NCI-H1105 treated with DMSO at 0.1 percent for 48 hours (cell line): ENCODE data around the gene PRKRA.
"Not testable (repeated sequence)": the region's sequence is repeated elsewhere in the genome, so short reads cannot be mapped to it uniquely, and the experiment has no call there.

Source experiments
- DNase-seq: peaks from one replicate; lab custom pipeline; 2025; lab: John Stamatoyannopoulos, UW

PRKRA gene

GRCh38 chr2:178413472-178414265 is 37.3 kb downstream of the PRKRA start:
- DNase-seq, result peak; percentile 82

- not testable (repeated sequence) for DNase-seq
Observed at GRCh38 chr2:178412453-178412852, 38.5 kb downstream of the PRKRA start.

DNA sequence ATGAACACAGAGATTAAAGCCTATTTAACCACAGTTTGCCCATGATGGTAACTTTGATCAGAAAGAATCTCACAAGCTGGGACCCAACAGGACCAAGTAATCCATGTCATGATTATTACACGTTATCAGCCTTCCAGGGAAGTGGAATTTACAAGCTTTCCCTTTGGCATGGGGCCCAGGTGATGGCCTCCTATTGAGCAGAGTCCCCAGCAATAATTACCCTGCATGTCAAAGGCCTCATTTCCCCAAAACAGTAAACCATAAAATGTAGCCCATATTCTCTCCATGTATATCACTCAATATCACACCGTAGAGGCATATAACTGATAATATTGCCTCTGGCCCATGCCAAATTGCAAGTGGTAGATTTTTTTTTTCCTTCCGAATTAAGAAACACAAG is 38.9 kb downstream of the PRKRA start:
- peak; percentile 42 for DNase-seq

GRCh38 chr2:178409261-178409660 is 41.7 kb downstream of the PRKRA start:
- DNase-seq, result no peak

- DNase-seq, result peak; percentile 15
Observed at GRCh38 chr2:178404368-178404767, 46.6 kb downstream of the PRKRA start.

DNA sequence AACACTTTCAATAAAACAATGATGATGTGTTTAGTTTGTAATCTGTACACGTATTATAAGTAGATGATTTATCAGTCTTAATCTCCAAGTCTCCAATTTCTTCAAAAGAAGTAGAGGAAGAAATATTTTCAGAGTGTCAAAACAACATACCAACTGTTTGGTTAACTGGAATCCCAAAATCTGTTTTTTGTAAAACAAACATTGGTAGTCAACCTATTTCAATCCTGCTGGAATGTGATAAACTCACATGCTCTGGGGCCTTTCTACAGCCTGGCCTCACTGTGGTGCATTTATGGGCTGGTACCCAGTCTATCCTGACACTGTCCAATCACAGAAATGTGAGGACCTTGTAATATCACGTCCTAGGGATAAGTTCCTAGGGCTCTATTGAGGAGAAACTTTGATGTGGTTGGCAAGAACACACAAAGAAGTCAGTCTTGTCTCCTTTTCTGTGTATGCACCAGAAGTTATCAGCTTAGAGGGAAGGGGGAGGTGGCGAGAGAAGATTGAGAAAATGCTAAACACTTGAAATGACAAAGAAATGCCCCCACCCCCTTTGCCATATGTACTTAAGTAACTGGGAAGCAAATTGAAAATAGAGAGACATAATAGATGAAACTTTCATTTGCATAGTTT is 47.2 kb downstream of the PRKRA start:
- no peak for DNase-seq

DNA sequence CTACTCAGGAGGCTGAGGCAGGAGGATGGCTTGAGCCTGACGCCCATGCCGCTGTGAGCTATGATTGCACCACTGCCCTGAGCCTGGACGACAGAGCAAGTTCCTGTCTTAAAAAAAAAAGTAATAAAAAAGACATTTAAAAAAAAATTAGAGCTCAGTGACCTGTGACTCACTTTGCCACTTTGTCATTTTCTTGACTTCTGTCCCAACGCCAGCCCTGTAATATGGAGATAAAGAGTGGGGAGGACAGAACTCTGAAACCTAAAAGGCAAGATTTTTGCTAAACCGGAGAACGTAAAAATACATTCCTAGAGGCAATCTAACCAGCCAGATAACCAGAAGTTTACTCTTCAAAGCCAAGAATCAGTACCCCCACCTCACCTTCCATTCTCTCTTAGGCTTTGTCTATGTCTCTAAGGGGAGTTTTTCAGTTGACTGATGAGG is 49.0 kb downstream of the PRKRA start:
- DNase-seq, result no peak

GRCh38 chr2:178397002-178397605 is 53.9 kb downstream of the PRKRA start:
- DNase-seq, result peak; percentile 70

DNA sequence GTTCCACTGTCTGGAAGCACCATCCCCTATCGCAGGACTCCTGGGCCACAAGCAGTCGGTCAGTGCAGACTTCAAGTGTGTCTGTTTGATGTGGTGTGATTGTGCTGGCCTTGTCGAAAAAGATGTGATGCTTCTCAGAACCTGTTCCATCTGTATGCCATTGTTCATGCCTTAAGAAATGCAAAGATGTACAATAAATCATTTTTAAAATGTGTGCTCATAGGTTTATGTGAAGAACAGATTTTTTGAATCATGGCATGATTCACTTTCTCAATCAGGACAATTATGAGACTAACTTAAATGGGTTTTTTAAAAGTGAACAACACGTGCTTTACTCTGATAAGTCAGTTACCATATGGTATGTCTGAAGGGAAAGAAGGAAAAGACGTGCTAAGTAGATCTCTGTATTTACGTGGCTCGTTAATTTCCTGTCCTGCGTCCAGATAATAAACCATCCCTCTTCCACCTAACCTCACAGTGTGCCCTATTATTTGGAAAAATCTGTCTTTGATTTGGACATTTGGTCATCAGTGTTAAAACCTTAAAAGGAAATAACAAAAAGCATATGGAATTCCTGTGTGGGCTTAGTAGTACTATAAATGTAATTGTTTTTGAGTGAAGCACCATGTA is 54.9 kb downstream of the PRKRA start:
- no peak for DNase-seq

DNA sequence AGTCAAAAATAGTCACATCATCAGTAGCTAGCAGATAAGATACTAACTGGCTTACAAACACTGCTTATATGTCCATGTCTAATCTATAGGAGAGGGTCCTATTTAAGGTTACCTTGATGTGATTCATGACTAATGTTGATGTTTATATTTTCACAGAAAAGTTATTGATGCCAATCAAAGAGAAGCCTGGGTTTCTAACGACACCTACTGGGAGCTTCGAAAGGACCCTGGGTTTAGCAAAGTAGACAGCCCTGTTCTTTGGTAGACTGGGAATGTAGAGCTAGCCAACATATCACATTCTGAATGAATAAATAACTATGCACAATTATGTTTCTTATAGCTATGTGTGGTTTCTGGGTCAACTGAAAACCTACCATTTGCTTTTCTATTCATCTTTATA is 55.7 kb downstream of the PRKRA start:
- DNase-seq, result no peak

- DNase-seq, result no peak
Observed at GRCh38 chr2:178394859-178395258, 56.1 kb downstream of the PRKRA start.

- no peak for DNase-seq
Observed at GRCh38 chr2:178392215-178392614, 58.8 kb downstream of the PRKRA start.

DNA sequence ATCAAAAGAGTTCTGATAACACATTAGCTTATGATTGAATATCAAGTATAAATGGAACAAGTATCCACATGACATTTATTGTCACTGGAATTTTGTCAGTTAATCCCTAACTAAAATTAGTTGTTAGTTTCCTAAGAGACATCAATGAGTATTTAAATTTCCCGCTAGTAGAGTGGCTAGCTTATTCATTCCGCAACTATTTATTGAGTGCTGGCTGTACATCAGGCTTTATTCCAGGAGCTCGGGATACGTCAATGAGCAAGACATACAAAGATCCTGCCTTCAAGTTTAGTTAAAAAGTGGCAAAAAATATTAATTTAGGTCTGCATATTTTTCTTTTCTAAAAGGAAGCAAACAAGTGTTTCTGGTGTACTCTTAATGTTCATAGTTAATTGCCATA is 59.3 kb downstream of the PRKRA start:
- no peak for DNase-seq

- DNase-seq, result no peak
Observed at GRCh38 chr2:178388287-178388686, 62.7 kb downstream of the PRKRA start.

- no peak for DNase-seq
Observed at GRCh38 chr2:178386986-178387597, 63.9 kb downstream of the PRKRA start.

- DNase-seq, result no peak
Observed at GRCh38 chr2:178385595-178386148, 65.3 kb downstream of the PRKRA start.

DNA sequence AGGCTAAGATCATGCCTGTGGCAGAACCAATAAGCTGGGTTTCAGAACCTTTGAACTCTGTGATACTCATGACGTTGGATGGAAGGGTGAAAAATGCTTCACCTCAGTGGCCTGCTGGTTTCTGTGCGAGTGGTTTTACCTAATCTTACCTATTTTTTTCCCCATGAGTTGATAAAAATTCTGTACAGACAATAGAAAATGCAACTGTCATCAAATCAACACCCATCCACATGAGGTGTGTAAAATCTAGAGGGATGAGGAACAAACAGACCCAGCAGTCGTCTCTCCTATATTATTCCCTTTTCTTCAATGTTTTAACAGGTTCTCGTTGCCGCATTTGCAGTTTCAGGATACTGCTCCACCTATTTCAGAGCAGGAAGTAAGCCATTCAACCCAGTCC is 67.3 kb downstream of the PRKRA start:
- DNase-seq, result no peak
